Cardiac muscle cell (in vitro differentiated cells and primary cell): Measurements from ENCODE around the gene SND1. TPM values are rescaled to one million over a fixed set of nuclear protein-coding genes. Genes with fewer than 3 reads are reported as not detected.

Experiments
- DNase-seq, 2 donors: peaks; one replicate each; pipeline versions ENCODE4 v3.0.0 to v3.0.0-alpha.2; 2010 to 2017; ENCODE audit warnings: low read depth in 1 of 2, low spot score in 1 of 2
- H3K27ac ChIP-seq: fragments of 200-600 bp; sonication (generic); 2 replicates; pipeline ENCODE4 v1.5.1; 2016
- H3K27me3 ChIP-seq: fragments of 200-600 bp; sonication (generic); 2 replicates; pipeline ENCODE4 v1.6.0; 2016; ENCODE audit warnings: control low read depth
- H3K36me3 ChIP-seq: fragments of 200-600 bp; sonication (generic); 2 replicates; pipeline ENCODE4 v1.5.1; 2016; ENCODE audit warnings: control low read depth
- H3K4me1 ChIP-seq: fragments of 200-600 bp; sonication (generic); 2 replicates; pipeline ENCODE4 v1.8.1; 2017; ENCODE audit warnings: low read depth, mild to moderate bottlenecking, mixed run types
- H3K4me3 ChIP-seq: fragments of 200-600 bp; sonication (generic); 2 replicates; pipeline ENCODE4 v1.5.1; 2016; ENCODE audit warnings: mild to moderate bottlenecking
- H3K9me3 ChIP-seq: fragments of 200-600 bp; sonication (generic); 2 replicates; pipeline ENCODE4 v1.5.1; 2017; ENCODE audit warnings: low read depth, mild to moderate bottlenecking, control low read depth
- polyA plus RNA-seq: library from polyadenylated mRNA; unstranded; fragments of >200 nt; fragmentation: Nextera tagmentation; extraction: Ambion mirVana; gene quantifications from 2 replicates; pipeline ENCODE4 v1.2.1, GENCODE V29; 2016
- total RNA-seq: library from RNA; depleted of rRNA; stranded (reverse); fragments of >200 nt; gene quantifications from 2 replicates; pipeline ENCODE4 v1.2.3, GENCODE V29; 2016
- TF ChIP-seq, protein P1 (sequence below): IDR thresholded peaks from 2 replicates; pipeline ENCODE4 v1.5.1; 2012; ENCODE audit warnings: low read depth, mild to moderate bottlenecking, low read length

The SND1 gene
- total and polyA plus RNA-seq, 2 experiments from 2014 or later: 114 to 172 TPM

DNA sequence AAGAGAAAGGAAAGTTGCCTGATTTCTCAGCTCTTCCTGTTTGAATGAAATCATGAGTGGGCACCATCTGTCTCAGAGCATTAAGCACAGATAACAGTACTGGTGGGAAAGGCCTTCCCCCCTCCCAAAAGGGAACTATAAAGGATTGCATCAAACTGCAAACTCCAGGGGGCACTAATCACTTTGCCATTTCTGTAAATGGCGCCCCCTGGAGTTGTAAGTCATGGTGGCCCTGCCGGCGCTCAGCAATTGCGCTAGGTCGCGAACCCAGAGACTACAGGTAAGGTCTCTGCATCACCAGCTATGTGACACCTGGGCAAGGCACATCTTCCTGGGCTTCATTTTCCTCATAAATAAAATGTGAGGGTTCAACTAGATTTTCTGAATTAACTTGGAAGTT, 368.2 kb downstream of the SND1 start:
- Histone ChIP-seq H3K27ac (no peak overlapping the region), H3K27me3 (no peaks in the 10 kb centered on the region), H3K9me3 (no peaks in the 10 kb centered on the region), H3K4me1 (peaks cover 10% of the 10 kb centered on the region), H3K36me3 (no peaks in the 10 kb centered on the region), H3K4me3 (no peak overlapping the region)
- TF ChIP-seq, protein P1, sequence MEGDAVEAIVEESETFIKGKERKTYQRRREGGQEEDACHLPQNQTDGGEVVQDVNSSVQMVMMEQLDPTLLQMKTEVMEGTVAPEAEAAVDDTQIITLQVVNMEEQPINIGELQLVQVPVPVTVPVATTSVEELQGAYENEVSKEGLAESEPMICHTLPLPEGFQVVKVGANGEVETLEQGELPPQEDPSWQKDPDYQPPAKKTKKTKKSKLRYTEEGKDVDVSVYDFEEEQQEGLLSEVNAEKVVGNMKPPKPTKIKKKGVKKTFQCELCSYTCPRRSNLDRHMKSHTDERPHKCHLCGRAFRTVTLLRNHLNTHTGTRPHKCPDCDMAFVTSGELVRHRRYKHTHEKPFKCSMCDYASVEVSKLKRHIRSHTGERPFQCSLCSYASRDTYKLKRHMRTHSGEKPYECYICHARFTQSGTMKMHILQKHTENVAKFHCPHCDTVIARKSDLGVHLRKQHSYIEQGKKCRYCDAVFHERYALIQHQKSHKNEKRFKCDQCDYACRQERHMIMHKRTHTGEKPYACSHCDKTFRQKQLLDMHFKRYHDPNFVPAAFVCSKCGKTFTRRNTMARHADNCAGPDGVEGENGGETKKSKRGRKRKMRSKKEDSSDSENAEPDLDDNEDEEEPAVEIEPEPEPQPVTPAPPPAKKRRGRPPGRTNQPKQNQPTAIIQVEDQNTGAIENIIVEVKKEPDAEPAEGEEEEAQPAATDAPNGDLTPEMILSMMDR: peak; percentile 24
- DNase-seq: no peak

DNA sequence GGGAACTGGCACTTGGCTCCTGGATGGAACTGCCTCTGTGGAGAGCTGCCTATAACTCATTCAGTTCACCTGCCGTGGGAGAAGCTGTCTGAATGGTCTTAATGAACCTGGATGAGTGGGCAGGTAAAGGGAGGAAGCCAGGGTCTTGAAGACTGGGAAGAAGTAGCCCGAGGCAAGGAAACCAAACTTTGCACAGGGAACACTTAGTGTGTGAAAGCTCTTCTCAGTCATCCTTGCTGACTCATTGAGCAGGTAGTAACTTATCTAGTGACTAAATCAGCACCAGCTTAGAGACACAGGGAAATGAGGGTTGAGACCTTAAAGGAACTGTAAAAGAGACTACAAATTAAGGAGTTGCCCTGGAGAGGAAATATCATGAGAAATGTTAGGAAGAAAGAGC, 369.4 kb downstream of the SND1 start:
- H3K9me3 ChIP-seq: no peaks in the 10 kb centered on the region
- no peak overlapping the region for H3K27ac ChIP-seq
- no peaks in the 10 kb centered on the region for H3K27me3 ChIP-seq

DNA sequence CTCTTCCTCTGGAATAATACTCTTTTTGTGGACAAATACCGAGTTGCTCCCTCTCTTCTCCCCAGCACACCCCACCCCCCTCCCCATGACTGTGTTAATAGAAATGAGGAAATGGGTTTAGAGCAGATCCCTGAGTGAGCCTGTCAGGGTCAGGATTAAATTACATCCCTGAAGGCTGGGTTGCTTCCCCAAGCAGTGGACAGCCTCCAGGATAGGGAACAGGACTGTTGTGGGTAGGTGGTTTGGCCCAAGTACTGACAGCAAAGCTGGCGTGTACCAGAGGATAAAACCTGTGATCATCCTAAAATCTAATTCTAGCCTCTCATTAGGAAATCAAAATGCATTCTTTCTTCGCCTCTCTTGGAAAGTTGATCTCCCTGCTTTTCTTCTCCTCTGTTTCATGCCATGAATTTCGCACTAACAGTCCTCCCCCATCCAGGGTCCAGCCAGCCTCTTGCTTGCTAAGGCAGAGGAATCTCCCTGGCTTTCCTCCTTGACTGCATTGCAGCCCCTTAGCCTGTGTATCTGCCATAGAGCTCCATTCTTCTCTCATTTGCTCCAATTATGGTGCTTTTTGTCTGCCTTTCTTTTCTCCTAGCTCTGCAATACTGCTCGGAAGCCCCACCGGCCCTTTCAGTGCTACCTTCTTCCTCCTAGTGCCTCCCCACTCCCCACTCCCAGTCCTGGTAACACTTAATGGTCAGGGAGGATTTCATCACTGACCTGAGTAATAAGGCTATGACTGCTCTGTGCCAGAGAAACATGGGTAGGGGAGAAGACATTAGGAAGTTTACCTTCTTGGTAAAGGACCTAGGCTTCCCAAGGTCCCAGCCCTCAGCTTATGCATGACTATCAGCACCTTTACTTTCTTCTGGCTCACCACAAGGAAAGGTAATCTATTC, 370.9 kb downstream of the SND1 start:
- TF ChIP-seq, protein P1: no peak
- no peak overlapping the region for H3K27ac ChIP-seq
- peak in 1 of 2 donors; percentile 47 for DNase-seq
- H3K27me3 ChIP-seq: no peaks in the 10 kb centered on the region
- no peaks in the 10 kb centered on the region for H3K36me3 ChIP-seq
- no peaks in the 10 kb centered on the region for H3K9me3 ChIP-seq
- no peak overlapping the region for H3K4me3 ChIP-seq
- H3K4me1 ChIP-seq: peaks cover 11% of the 10 kb centered on the region

More for the DNA sequence above, 369.4 kb downstream of the SND1 start:
- peaks cover 5% of the 10 kb centered on the region for H3K4me1 ChIP-seq
- DNase-seq: no peak
- TF ChIP-seq, protein P1: no peak
- H3K4me3 ChIP-seq: no peak overlapping the region
- H3K36me3 ChIP-seq: no peaks in the 10 kb centered on the region

DNA sequence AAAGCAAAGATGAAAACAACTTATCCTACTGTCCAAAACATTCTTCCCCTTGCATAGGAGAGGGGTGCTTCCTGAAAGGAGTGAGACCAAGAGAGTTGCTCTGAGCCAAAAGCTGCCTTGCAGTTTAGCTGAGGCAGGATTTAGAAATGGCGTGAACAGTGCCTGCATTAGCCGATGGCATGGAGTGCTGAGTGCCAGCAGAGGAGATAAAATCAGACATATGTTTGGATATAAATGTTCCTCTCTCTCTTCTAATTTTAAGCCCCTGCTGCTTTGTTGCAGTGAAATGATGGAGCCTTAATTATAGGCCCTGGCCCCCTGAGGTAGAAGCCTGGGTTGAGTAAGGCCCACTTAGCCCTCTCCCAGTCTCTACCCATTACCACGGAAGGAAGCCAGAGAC, 372.2 kb downstream of the SND1 start:
- Histone ChIP-seq H3K4me1 (peaks cover 17% of the 10 kb centered on the region), H3K9me3 (no peaks in the 10 kb centered on the region), H3K4me3 (no peak overlapping the region), H3K36me3 (no peaks in the 10 kb centered on the region), H3K27me3 (no peaks in the 10 kb centered on the region), H3K27ac (no peak overlapping the region)
- no peak for DNase-seq
- TF ChIP-seq, protein P1: no peak

DNA sequence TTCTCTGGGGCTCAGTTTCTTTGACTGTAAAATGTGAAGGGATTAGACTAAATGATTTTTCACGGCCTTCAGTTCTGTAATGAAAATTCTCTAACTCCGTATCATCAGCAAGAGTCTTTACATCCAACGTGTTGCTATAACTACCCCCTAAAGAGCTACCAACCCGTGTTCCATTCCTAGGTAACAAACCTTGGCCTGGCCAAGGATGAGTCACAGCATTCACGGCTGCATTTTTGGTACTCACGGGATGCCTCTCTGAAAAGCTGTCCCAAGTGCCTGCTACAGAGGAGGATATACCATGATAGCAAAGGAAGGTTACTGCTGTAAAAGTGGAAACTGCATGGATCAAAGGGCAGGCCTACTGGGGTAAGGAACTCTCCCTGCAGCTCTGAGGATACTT, 373.4 kb downstream of the SND1 start:
- Histone ChIP-seq H3K4me1 (peaks cover 13% of the 10 kb centered on the region), H3K27ac (no peak overlapping the region), H3K27me3 (no peaks in the 10 kb centered on the region), H3K4me3 (no peak overlapping the region), H3K9me3 (no peaks in the 10 kb centered on the region), H3K36me3 (no peaks in the 10 kb centered on the region)
- DNase-seq: no peak
- TF ChIP-seq, protein P1: no peak
